ENCODE results near the gene FBLN2.
"Not testable (repeated sequence)": the region's sequence is repeated elsewhere in the genome, so short reads cannot be mapped to it uniquely, and the experiment has no call there.

Gene FBLN2

GRCh38 chr3:13548696-13549622 lies at the start of gene FBLN2:
TSS of gene FBLN2 (plus strand) at chr3:13549125. CDS start at chr3:13570356, 21,231 bp downstream.
- DNase-seq, result no peak

DNA sequence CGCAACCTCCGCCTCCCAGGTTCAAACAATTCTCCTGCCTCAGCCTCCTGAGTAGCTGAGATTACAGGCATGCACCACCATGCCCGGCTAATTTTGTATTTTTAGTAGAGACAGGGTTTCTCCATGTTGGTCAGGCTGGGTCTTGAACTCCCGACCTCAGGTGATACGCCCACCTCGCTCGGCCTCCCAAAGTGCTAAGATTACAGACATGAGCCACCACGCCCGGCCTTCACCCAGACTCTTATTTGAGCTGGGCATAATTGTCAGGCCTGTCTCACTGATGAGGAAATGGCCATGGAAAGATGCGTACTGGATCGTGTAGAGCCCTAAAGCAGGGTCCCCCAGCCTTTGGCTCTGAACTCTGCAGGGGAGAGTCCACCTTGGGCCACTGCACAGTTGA lies 49.7 kb upstream of the FBLN2 start:
- not testable (repeated sequence) for DNase-seq

DNA sequence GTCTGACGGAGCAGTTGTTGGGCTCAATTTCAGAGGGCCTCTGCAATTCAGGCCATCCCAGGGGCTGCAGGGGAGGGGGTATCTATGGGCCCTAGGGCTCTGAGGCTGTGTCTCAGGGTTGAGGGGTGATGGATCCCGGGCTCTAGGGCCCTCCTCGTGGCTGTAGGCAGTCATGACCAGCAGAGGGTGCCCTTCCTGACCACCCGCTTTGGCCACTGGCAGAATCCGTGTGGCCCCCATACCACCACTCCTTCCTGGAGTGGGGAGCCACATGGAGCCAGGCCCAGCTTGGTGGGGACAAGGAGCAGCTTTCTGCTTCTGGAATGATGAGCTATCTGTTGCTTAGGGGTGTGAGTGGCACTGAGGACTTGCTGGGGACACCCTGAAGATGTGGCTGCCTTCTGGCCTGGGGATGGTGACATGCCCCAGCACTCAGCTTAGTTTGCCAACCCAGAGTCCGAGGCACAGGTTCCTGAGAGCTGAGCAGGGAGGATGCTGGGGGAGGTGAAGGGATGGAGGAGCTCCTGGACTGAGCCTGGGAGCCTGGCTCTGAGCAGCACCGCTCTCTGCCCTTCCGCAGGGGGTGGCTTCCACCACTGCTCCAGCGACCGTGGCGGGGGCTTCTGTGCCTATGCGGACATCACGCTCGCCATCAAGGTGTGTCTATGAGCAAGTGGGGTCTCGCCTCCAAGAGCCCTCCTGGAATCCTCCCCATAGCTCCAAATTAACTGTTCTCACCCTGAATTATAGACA lies 48.6 kb upstream of the FBLN2 start:
- DNase-seq, result no peak

DNA sequence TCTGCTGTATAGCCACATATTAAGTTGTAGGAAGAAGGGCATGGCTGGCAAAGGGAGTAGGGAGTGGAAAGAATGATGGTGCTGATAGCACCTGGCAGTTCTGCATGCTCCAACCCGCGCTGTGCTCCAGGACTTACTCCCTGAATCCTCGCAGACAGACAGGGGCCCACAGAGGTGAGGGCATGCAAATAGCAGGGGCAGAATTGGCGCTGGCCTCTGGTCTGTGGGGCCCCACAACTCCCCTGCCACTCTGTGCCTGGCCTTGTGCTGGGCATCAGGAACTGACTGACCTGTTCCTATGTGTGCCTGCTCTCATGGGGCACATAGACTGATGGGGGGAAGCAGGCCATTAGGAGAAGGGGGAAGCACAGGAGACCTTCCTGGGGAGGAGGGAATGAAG lies 47.9 kb upstream of the FBLN2 start:
- DNase-seq, result no peak

- DNase-seq, result no peak
These were observed 47.4 kb upstream of the FBLN2 start for GRCh38 chr3:13501521-13501920.

- no peak for DNase-seq
These were observed 46.8 kb upstream of the FBLN2 start for GRCh38 chr3:13501958-13502790.

DNA sequence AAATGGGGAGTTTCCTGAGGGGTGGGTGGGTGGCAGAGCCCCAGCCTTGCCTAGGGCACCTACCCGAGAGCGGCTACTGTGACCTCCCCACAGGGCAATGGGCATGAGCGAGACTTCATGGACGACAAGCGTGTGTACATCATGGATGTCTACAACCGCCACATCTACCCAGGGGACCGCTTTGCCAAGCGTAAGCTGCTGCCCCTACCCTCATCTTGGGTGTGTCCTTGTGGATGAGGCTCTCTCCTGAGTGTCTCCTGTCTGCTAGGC lies 46.2 kb upstream of the FBLN2 start:
- no peak for DNase-seq

DNA sequence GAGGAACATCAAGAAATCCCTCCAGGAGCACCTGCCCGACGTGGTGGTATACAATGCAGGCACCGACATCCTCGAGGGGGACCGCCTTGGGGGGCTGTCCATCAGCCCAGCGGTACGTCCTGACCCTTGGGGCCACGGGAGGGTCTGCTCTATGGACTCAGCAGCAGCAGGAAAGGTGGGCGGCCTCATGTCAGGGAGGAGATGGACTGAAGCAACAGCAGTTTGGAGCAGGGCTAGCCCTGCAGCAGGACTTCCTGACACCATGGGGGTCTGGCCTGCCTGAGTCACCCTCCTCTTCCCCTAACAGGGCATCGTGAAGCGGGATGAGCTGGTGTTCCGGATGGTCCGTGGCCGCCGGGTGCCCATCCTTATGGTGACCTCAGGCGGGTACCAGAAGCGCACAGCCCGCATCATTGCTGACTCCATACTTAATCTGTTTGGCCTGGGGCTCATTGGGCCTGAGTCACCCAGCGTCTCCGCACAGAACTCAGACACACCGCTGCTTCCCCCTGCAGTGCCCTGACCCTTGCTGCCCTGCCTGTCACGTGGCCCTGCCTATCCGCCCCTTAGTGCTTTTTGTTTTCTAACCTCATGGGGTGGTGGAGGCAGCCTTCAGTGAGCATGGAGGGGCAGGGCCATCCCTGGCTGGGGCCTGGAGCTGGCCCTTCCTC lies 44.6 kb upstream of the FBLN2 start:
- DNase-seq, result no peak

- DNase-seq, result no peak
These were observed 43.5 kb upstream of the FBLN2 start for GRCh38 chr3:13505147-13506130.

DNA sequence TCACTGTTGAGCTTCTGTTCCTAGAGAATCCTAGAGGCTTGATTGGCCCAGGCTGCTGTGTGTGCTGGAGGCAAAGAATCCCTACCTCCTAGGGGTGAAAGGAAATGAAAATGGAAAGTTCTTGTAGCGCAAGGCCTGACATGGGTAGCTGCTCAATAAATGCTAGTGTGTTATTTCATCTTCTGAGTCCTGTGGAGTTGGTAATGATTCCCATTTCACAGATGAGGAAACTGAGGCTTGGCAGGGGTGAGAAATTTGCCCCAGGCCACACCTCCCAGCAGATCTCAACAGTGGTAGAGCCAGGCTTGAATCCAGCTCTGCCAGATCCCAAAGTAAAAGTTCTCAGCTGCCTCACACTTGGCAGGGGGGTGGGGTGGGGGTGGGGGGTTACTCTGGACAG lies 42.7 kb upstream of the FBLN2 start:
- no peak for DNase-seq

- no peak for DNase-seq
These were observed 42.2 kb upstream of the FBLN2 start for GRCh38 chr3:13506680-13507079.

DNA sequence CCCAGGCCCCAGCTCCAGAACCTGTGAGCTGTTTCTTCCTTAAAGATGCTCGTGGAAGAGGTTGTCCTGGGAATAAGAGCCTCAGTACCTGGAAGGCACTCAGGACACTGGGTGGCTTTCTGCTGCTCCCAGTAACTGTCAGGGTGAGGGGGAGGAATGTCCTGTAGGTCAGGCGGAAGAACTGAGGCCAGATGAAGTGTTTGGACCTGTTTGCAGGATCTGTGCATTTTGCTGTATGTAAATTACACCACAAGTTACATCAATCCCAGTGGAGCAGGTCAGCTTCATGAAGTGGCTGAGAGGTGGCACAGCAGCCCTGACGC lies 41.7 kb upstream of the FBLN2 start:
- no peak for DNase-seq

- DNase-seq, result no peak
These were observed 41.2 kb upstream of the FBLN2 start for GRCh38 chr3:13507570-13508339.

DNA sequence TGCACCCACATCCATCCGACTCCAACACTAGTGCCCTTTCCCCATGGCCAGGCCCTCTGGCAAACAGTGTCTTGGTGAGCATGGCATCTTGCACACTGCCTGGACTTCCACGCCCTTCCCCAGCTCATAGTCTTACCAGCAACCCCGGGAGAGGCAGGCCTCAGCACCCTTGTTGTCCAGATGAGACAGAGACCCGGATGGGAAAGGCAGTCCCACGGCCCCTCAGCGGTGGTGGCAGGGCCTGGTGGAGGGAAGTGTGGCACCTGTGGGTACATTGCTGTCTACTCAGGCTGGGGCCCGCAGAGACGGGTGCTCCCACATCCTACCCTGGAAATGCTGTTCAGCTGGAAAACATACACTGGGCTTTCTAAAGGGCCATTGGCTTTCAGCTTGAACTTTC lies 40.4 kb upstream of the FBLN2 start:
- DNase-seq, result no peak

DNA sequence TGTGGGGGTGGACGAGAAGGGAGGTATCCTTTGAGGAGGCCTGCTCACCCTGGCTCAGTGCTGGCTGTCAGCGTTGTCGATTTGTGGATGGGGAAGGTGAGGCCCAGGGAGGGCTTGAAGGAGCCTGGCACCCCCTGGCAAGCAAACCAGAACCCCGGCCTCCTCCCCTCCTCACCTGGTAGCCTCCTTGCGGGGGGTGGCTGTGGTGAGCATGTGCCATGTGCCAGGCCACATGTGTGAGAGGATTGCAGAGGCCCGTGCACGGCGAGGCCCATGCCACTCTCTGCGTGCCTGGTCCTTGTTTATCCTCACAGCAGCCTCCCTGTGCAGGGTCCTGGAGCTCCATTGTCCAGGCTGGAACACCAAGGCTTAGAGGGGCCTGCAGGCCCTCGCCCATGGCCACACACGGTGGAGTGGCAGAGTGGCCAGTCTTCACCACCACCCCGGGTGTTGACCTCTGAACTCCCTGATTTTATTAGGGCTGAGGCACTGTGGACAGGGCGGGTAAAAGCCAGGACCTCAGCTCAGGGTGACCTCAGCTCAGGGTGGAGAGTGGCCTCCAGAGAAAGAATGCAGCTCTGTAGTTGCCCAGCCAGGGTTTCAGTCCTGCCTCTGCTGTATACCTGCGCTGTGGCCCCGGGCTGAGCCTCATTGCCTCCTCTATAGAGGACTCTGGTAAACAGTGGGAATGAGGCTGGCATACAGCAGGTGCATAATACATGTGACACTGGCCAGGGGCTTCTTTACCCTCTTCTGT lies 39.7 kb upstream of the FBLN2 start:
- no peak for DNase-seq

GRCh38 chr3:13509816-13510192 lies 39.1 kb upstream of the FBLN2 start:
- DNase-seq, result no peak

GRCh38 chr3:13512451-13512850 lies 36.5 kb upstream of the FBLN2 start:
- no peak for DNase-seq

GRCh38 chr3:13513051-13513912 lies 35.6 kb upstream of the FBLN2 start:
- DNase-seq, result no peak

DNA sequence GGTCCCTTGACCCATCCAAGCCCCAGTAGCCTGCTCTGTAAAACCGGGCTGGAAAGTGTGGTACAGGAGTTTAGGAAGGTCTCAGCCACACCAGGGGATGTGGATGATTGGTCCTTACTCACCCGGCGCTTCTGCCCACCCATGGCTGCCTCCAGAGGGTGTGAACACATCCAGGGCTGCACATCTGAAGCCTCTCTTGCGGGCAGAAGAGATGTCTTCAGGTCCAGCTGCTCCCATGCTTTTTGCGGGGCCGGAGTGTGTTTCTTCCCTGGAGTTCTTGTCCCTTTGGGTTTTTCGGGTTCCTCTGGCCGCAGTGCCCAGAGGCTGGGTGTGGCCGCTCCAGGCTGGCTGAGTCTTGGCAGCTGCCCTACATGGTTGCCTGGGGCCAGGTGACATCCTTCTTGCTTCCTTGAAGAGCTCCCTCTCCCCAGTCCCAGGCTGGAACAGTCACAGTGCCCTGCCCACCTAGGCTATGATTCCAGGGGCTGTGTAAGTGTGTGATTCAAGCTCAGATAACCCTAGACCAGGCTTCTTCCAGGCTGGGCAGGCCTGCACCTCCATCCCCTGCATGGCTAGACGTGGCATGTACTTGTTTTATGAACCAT lies 34.9 kb upstream of the FBLN2 start:
- no peak for DNase-seq
